22Rv1 (cell line): ENCODE measurements around the gene RRM2.

Experiments used
- ZFX ChIP-seq: fragments of 450-650 bp; IDR thresholded peaks from 2 replicates; pipeline ENCODE4 v1.6.1; 2017; ENCODE audit warnings: antibody characterized with exemption, borderline replicate concordance
- TF ChIP-seq, protein P1 (sequence below): fragments of 450-650 bp; IDR thresholded peaks from 2 replicates; pipeline ENCODE4 v1.5.1; 2017; ENCODE audit warnings: mild to moderate bottlenecking

GRCh38 chr2:10079266-10079869 lies 43.2 kb upstream of the RRM2 start:
- TF ChIP-seq, protein P1, sequence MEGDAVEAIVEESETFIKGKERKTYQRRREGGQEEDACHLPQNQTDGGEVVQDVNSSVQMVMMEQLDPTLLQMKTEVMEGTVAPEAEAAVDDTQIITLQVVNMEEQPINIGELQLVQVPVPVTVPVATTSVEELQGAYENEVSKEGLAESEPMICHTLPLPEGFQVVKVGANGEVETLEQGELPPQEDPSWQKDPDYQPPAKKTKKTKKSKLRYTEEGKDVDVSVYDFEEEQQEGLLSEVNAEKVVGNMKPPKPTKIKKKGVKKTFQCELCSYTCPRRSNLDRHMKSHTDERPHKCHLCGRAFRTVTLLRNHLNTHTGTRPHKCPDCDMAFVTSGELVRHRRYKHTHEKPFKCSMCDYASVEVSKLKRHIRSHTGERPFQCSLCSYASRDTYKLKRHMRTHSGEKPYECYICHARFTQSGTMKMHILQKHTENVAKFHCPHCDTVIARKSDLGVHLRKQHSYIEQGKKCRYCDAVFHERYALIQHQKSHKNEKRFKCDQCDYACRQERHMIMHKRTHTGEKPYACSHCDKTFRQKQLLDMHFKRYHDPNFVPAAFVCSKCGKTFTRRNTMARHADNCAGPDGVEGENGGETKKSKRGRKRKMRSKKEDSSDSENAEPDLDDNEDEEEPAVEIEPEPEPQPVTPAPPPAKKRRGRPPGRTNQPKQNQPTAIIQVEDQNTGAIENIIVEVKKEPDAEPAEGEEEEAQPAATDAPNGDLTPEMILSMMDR = no peak
- no peak for TF ChIP-seq ZFX
